ENCODE data around the gene CPNE8.

GRCh38 chr12:38912116-38912515 lies 6.7 kb upstream of the CPNE8 start:
- TF ChIP-seq CTCF (IDR thresholded peaks at IDR 0.05) (no peak), EZH2 (IDR thresholded peaks at IDR 0.05; ENCODE audit: borderline replicate concordance, insufficient read depth, low read depth, low read length, poor library complexity, severe bottlenecking) (no peak)

All from B cell (primary cell).